Suprapubic skin (tissue), 4 donors: ENCODE data around the gene CCR9.

Experiments
- EP300 ChIP-seq: sonication (generic); formaldehyde crosslinking; IDR thresholded peaks from one replicate; pipeline ENCODE4 v1.6.1; 2017; ENCODE audit warnings: antibody characterized with exemption
- POLR2A ChIP-seq, 2 donors: fragments of 450-650 bp; IDR thresholded peaks; one replicate each; pipeline ENCODE4 v1.6.1; 2017; ENCODE audit warnings: antibody characterized with exemption in 2 of 2, mild to moderate bottlenecking in 2 of 2, moderate library complexity in 2 of 2
- POLR2AphosphoS5 ChIP-seq, 3 donors: sonication (generic); formaldehyde crosslinking; IDR thresholded peaks; one replicate each; pipeline ENCODE4 v1.6.1; 2017; ENCODE audit warnings: antibody characterized with exemption in 3 of 3
- TF ChIP-seq, protein P1 (sequence below), 2 donors: fragments of 200-600 bp in 1 of 2; fragments of 450-650 bp in 1 of 2; sonication (generic) in 1 of 2; IDR thresholded peaks; one replicate each; pipeline ENCODE4 v1.5.1; 2016 to 2019; ENCODE audit warnings: antibody characterized with exemption in 2 of 2, mild to moderate bottlenecking in 1 of 2, moderate library complexity in 1 of 2

DNA sequence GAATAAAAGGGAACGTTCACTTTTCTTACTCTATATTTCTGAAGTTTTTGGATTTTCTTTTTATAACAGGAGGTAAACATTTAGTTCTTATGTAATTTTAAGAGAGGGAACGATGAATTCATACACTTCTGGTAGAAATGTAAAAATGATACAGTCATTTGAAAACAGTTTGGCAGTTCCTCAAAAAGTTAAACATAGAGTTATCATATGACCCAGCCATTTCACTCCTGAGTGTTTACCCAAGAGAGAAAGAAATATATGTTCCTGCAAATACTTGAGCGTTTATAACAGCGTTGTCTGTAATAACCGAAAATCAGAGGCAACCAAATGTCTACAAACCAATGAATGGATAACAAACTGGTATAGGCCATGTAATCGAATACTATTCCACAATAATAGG, 20.8 kb upstream of the CCR9 start:
- TF ChIP-seq, protein P1, sequence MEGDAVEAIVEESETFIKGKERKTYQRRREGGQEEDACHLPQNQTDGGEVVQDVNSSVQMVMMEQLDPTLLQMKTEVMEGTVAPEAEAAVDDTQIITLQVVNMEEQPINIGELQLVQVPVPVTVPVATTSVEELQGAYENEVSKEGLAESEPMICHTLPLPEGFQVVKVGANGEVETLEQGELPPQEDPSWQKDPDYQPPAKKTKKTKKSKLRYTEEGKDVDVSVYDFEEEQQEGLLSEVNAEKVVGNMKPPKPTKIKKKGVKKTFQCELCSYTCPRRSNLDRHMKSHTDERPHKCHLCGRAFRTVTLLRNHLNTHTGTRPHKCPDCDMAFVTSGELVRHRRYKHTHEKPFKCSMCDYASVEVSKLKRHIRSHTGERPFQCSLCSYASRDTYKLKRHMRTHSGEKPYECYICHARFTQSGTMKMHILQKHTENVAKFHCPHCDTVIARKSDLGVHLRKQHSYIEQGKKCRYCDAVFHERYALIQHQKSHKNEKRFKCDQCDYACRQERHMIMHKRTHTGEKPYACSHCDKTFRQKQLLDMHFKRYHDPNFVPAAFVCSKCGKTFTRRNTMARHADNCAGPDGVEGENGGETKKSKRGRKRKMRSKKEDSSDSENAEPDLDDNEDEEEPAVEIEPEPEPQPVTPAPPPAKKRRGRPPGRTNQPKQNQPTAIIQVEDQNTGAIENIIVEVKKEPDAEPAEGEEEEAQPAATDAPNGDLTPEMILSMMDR (IDR thresholded peaks at IDR 0.05), result no peak
- TF ChIP-seq EP300 (no peak), POLR2A (IDR thresholded peaks at IDR 0.05) (no peak), POLR2AphosphoS5 (IDR thresholded peaks at IDR 0.05) (no peak)
